DMS 273 treated with DMSO at 0.1 percent for 48 hours (cell line): ENCODE results near the gene STX4.

ENCODE experiments used
- DNase-seq: peaks from one replicate; lab custom pipeline; 2025; lab: John Stamatoyannopoulos, UW

Gene STX4

DNA sequence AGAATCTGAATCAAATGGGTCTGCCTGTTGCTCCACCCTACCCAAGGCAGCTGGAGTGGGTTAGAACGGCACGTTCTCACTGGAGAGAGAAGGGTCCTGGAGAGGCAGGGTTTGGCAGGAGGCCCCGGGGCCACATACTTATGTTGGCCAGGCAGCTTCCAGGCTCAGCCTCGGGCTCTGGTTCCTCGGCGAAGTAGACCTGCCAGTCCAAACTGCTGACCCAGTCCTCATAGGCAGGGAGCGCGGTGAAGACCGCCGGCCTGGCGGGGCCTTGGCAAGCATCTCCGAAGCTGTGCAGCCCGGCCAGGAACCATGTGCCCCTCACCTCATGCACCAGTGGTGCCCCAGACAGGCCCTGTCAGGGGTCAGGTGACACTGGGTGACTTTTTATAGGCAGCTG is 50.6 kb downstream of the STX4 start:
- DNase-seq: no peak

DNA sequence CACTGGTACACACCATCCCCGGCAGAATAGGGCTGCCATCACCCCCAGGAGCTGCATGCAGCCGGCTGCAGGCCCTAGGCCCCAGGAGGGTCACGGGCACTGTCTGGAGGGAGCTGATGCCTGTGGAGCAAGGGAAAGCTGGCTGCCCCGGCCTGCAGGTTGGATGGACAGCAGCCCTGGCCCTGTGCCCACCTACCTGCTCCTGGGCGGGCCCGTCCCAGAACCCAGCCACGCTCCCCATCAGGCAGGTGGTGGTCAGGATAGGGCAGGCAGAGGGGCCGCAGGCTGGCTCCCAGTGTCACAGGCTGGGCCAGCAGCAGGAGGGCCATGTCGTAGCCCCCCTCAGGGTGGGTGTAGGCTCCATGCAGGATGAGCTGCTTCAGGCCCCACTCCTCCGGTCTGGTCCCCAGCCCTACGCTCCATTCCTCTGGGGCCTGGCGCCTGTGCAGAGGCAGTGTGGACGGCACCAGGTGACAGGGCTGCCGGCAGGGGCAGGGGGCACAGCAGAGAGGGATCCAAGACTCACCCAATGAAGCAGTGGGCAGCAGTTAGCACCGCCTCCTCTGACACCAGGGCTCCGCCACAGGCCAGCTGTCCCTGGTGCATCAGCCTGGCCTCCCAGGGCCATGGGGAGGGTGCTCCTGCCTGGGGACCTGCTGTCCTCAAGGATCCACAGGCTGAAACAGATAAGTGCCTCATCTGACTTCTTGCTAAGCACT is 51.4 kb downstream of the STX4 start:
- DNase-seq: no peak

DNA sequence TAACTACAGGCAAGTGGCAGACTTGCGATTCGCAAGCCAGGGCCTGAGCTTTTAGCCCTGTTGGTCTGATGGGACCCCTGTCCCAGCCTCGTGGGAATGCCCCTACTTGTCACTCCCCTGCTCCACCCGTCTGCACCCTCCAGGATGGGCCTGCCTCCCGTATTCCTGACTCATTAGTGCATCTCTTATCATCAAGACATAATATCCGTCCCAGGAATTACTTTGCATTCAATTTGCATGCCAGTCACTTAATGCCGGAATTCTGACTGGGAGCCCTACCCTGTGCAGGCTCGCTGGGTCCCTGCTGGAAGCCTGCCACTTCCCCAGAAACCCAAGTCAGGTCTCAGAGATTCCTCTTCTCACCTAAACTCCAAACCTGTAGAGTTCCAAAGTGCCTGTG is 52.1 kb downstream of the STX4 start:
- DNase-seq: no peak

DNA sequence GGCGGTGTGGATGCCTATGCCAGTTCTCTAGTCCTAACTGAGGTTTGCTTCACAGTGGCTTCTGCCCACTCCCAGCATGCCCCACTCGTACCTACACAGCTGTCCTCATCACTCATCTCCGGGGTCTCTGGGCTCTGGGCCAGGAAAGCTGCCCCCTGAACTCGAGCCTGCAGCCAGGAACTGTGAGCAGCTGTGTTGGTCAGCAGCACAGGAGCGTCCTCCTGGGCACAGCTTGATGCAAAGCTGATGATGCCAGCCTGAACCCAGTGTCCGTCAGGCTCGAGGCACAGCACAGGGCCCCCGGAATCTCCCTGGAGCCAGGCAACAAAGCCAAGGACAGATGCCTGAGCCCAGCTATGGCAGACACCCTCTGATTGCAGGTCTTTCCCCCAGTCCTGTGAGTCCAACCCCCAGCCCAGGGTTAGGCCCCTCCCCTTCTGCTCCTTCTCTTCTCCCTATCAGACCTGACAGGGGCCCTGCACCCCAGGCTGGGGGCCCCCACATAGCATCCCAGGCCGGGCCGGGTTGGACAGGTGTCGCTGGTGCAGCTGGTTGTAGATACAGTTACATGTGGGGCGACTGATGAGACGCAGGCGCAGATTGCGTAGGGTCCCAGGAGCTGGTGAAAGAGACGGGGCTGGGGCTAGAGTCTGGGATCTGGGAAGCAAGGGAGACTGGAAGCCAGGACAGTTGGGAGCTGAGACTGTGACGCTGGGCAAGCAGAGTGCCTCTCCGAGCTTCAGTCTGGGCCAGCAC is 52.7 kb downstream of the STX4 start:
- DNase-seq: no peak

DNA sequence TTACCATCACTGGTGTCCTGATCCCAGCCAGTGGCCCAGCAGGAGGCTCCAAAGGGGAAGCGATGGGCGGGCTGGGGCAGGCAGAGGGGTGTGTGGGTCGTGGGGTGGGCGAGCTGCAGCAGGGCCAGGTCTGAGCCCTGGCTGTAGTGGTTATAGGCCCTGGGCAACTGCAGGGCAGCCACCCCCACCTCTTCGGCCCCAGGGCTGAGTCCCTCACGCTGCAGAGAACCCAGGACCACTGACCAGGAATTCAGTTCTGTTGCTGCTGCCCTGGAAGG is 53.2 kb downstream of the STX4 start:
- no peak for DNase-seq

DNA sequence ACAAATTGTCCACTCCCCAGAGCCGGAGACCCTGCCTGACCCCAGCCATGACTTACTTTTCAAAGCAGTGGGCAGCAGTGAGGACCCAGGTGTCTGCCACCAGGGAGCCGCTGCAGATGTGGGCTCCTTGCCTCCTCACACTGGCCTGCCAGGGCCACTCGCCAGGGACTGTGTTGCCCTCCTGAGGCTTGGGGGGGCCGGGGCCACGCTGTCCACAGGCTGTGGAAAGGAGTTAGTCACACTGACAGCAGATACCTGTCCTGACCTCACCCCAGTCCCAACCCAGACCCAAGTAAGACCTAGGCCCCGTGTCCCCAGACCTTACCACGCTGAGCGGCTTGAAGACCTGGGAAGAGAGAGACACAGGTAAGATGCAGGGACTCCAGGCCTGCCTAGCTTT is 54.1 kb downstream of the STX4 start:
- DNase-seq: no peak

DNA sequence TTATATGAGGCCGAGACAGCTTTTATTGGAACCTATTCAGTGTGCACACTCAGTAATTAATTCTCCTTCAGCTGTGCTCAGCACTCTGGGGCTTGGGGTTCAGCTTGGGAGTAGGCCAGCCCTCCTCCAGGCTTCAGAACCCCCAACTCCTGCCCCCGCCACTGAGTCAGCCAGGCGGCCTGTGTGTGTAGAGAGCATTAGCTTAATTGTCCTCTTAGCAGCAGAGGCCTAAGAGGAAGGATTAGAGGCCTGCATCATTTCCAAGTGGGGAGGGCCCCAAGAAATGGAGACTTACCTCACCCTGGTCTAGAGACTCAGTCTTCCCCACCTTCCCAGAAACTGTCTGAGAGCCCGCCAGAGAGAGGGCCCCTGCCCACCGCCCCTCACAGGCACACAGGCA is 54.6 kb downstream of the STX4 start:
- DNase-seq: no peak

DNA sequence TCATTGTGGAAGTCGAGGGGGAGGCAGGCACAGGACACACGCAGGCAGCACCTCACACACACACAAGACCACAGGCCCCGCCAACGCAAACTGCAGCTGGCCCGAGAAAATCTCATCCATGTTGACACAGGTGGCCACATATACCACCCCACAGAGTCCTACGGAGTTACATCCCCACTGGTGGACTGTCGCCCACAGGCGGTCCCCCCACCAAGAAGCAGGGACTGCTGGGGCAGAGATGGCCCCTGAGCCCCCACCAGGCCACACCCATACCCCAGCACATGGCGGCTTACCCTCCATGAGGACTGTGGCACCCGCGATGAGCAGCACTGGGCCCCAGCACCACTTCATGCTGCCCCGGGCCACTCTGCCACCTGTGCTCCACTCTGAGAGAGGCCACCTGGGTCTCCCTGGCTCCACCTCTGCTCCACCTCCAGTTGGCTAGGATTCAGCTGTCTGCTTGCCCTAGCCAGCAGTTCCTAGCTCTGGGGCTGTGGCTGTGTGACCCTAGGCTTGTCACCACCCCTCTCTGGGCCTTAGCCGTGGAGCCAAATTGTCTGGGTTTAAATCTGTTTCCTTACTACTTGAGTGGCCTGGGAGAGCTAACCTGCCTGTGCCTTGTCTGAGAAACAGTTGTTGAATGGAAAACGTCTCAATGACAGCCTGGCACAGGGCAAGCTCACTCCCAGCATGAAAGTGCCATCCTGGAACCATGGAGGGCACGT is 55.3 kb downstream of the STX4 start, which contains the start of gene PRSS53:
Gene PRSS53 (minus strand): TSS at position 485 of the 725 bp plus-strand sequence. CDS start 134 bp downstream, at position 351.
- DNase-seq: no peak

DNA sequence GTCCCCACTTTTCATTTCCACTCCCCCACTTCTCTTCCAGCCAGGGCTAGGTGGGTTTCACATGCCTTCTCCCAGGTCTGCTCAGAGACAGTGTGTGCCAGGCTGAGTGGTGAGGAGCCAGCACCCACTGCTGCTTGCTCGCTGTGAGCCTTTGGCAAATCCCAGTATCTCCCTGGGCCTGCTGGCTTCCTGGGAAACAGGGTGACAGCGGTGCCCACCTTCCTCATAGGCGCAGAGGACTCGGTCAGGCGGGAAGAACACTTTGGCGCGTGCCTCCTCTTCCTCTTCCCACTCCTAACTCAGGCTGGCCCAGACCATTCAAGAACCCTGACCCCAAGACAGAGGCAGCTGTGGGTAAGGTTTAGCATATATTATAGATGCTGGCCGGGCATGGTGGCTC is 55.8 kb downstream of the STX4 start:
- no peak for DNase-seq
